ENCODE results near the gene HMGN3. TPM values are rescaled to one million over a fixed set of nuclear protein-coding genes. Genes with fewer than 3 reads are reported as not detected.

The HMGN3 gene
- total RNA-seq, 1 donor from 2014 or later = 42.3 TPM

DNA sequence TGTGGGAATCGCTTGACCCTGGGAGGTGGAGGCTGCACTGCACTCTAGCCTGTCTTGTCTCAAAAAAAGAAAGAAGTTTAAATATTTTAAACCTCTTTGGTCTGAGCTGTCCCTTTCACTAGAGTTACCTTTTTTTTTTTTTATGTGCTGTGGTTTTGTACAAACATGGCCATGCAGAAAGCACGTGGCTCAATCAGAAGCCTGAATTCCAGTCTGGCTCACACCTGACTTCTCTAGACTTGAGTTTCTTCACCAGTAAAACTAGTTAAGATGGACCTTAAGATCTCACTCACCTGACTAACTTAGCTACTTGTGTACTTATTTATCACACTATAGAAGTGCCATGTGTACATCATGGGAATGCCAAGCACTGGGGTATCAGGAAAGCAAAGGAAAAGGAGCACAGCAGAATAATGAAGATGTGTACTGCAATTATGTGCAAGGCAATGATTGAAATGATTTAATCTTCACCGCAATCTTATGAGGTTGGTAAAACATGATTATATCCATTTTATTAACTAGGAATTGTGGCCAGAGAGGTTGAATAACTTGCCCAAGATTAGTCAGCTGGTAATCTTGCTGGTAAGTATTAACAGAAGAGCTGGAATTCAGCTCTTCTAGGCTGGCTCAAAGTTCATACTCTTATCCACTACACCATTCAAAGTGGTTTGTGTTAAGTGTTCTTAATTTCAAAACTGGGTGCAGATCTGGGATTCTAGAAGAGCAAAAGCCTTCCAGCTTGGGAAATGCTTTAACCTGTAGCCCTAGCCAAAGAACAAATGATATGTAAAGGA lies 10.7 kb downstream of the HMGN3 start:
- no peaks in the 10 kb centered on the region for H3K36me3 ChIP-seq (ENCODE audit: control insufficient read depth in 3 of 3, insufficient read depth in 3 of 3, low read length in 3 of 3)
- H3K27me3 ChIP-seq (ENCODE audit: control insufficient read depth in 3 of 3, insufficient read depth in 3 of 3, low read length in 3 of 3) = no peaks in the 10 kb centered on the region
- H3K4me1 ChIP-seq (ENCODE audit: control insufficient read depth in 3 of 3, insufficient read depth in 3 of 3, low read length in 3 of 3) = peaks cover 0 to 3% (median 2%) of the 10 kb centered on the region in 3 donors
- no peak overlapping the region for H3K27ac ChIP-seq (ENCODE audit: low read depth, low read length)
- H3K4me3 ChIP-seq (ENCODE audit: low read length in 3 of 3) = no peak overlapping the region
- H3K9ac ChIP-seq (ENCODE audit: low read depth in 1 of 3, low read length in 3 of 3) = no peak overlapping the region
- no peaks in the 10 kb centered on the region for H3K9me3 ChIP-seq (ENCODE audit: control insufficient read depth in 3 of 3, low read length in 3 of 3)

DNA sequence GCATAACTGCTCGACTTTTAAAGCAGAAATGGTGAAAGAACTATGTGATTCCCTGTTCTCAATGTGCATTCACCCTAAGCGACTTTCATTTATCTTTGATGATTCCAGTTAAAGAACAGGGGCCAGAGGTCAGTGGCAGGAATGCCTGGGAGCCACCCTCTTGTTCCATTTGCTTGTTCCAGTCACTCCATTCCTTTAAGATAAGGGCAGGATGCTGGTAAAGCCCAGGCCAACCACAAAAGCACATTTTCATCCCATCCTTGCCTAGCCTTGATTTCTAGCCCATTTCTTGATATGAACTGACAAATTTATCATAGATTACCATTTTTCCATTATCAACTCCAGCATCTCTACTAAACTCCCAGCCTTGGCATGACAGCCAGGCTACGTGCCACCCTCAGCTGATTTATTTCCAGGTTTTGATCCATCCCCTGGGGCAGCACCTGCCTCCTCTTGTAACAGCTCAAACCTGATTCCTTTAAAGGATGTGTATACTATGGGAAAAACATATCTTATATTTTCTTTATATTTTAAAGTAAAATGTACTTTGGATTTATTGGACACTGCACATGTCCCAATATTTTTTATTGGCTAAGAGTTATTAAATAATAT lies 19.2 kb downstream of the HMGN3 start:
- H3K4me3 ChIP-seq (ENCODE audit: low read length in 3 of 3) = no peak overlapping the region
- no peaks in the 10 kb centered on the region for H3K27me3 ChIP-seq (ENCODE audit: control insufficient read depth in 3 of 3, insufficient read depth in 3 of 3, low read length in 3 of 3)
- no peaks in the 10 kb centered on the region for H3K9me3 ChIP-seq (ENCODE audit: control insufficient read depth in 3 of 3, low read length in 3 of 3)
- H3K9ac ChIP-seq (ENCODE audit: low read depth in 1 of 3, low read length in 3 of 3) = no peak overlapping the region
- H3K36me3 ChIP-seq (ENCODE audit: control insufficient read depth in 3 of 3, insufficient read depth in 3 of 3, low read length in 3 of 3) = peaks cover 0 to 4% (median under 1%) of the 10 kb centered on the region in 3 donors
- peaks cover 6 to 20% (median 9%) of the 10 kb centered on the region in 3 donors for H3K4me1 ChIP-seq (ENCODE audit: control insufficient read depth in 3 of 3, insufficient read depth in 3 of 3, low read length in 3 of 3)
- no peak overlapping the region for H3K27ac ChIP-seq (ENCODE audit: low read depth, low read length)

DNA sequence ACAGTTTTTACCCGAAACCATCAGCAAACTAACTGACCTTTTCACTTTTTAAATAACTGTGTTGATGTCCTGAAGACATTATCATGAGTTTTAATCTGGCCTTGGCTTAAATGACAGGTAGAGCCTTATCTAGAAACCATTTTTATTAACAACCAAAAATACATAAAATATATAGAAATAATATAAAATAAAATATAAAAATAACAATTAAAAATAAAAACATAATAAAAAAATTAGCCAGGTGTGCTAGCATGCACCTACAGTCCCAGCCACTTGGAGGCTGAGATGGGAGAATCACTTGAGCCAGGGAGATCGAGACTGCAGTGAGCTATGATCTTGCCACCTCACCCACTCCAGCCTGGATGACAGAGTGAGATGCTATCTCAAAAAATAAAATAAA lies 21.6 kb downstream of the HMGN3 start:
- H3K36me3 ChIP-seq (ENCODE audit: control insufficient read depth in 3 of 3, insufficient read depth in 3 of 3, low read length in 3 of 3) = peaks cover 0 to 8% (median 7%) of the 10 kb centered on the region in 3 donors
- H3K4me1 ChIP-seq (ENCODE audit: control insufficient read depth in 3 of 3, insufficient read depth in 3 of 3, low read length in 3 of 3) = peaks cover 6 to 19% (median 9%) of the 10 kb centered on the region in 3 donors
- no peak overlapping the region for H3K27ac ChIP-seq (ENCODE audit: low read depth, low read length)
- no peak overlapping the region for H3K4me3 ChIP-seq (ENCODE audit: low read length in 3 of 3)
- no peaks in the 10 kb centered on the region for H3K27me3 ChIP-seq (ENCODE audit: control insufficient read depth in 3 of 3, insufficient read depth in 3 of 3, low read length in 3 of 3)
- no peak overlapping the region for H3K9ac ChIP-seq (ENCODE audit: low read depth in 1 of 3, low read length in 3 of 3)
- no peaks in the 10 kb centered on the region for H3K9me3 ChIP-seq (ENCODE audit: control insufficient read depth in 3 of 3, low read length in 3 of 3)

DNA sequence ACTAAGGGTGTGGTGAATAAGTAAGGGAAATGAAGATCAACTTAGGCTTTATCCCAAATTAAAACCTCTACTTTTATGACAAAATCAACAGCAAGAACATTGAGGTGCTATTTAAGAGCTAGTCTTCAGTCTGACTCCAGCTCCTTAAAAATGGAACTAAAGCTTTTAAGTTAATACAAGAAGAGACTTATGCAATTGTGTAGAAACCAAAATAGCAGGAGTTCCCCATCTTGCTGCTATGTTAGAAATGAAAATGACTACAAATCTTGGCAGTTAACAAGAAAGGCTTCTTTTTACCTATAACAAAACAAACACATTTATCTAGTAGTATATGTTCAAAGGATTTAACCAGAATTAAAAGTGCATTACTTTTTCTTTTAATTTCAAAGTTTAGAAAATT lies 25.7 kb downstream of the HMGN3 start:
- Histone ChIP-seq H3K9ac (ENCODE audit: low read depth in 1 of 3, low read length in 3 of 3) (no peak overlapping the region), H3K4me1 (ENCODE audit: control insufficient read depth in 3 of 3, insufficient read depth in 3 of 3, low read length in 3 of 3) (no peaks in the 10 kb centered on the region), H3K9me3 (ENCODE audit: control insufficient read depth in 3 of 3, low read length in 3 of 3) (no peaks in the 10 kb centered on the region), H3K4me3 (ENCODE audit: low read length in 3 of 3) (no peak overlapping the region), H3K36me3 (ENCODE audit: control insufficient read depth in 3 of 3, insufficient read depth in 3 of 3, low read length in 3 of 3) (peaks cover 2 to 14% (median 12%) of the 10 kb centered on the region in 3 donors), H3K27me3 (ENCODE audit: control insufficient read depth in 3 of 3, insufficient read depth in 3 of 3, low read length in 3 of 3) (no peaks in the 10 kb centered on the region), H3K27ac (ENCODE audit: low read depth, low read length) (no peak overlapping the region)

DNA sequence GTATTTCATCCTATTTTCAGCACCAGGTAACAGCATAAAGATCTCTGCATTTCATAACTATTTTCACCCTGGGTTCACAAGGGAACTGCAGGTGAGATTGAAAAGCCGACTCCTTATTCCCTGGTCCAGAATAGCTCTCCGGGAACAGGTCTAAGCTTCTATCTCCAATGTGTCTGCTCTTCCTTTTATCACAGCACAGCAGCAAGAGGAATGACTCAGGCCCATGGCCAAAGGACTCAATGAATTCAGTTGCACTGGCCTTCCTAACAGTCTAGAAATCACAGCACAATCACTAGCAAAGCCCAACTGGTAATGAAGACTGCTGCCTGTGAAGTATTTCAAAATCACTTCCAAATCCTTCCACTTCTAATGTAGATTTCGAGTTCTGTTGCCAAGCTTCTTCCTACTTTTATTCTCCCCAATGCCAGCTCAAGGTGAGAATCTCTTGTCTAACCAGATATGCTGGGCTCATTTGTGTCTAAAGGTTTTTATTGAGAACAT lies 30.7 kb downstream of the HMGN3 start:
- no peaks in the 10 kb centered on the region for H3K4me1 ChIP-seq (ENCODE audit: control insufficient read depth in 3 of 3, insufficient read depth in 3 of 3, low read length in 3 of 3)
- H3K36me3 ChIP-seq (ENCODE audit: control insufficient read depth in 3 of 3, insufficient read depth in 3 of 3, low read length in 3 of 3) = peaks cover 8 to 28% (median 25%) of the 10 kb centered on the region in 3 donors
- no peak overlapping the region for H3K27ac ChIP-seq (ENCODE audit: low read depth, low read length)
- H3K27me3 ChIP-seq (ENCODE audit: control insufficient read depth in 3 of 3, insufficient read depth in 3 of 3, low read length in 3 of 3) = no peaks in the 10 kb centered on the region
- no peak overlapping the region for H3K4me3 ChIP-seq (ENCODE audit: low read length in 3 of 3)
- H3K9me3 ChIP-seq (ENCODE audit: control insufficient read depth in 3 of 3, low read length in 3 of 3) = no peaks in the 10 kb centered on the region
- H3K9ac ChIP-seq (ENCODE audit: low read depth in 1 of 3, low read length in 3 of 3) = no peak overlapping the region

DNA sequence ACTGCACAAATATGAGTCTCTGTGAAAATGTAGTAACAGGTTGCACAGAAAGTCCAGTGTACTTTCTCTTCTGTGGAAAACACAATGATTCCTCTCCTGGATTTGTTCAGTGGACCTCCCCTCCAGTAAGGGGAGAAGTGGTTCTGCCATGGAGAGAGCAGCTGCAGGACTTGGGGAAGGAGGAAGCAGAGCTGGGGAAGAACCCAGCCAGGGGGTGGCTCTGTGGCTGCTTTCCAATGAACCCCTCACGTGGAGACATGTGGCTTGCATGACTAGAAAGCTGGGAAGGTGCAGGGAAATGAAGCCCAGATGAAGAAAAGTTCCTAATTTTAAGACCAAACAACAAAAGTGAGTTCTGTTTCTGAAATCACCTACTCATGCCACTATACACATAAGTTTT lies 31.9 kb downstream of the HMGN3 start:
- Histone ChIP-seq H3K9me3 (ENCODE audit: control insufficient read depth in 3 of 3, low read length in 3 of 3) (no peaks in the 10 kb centered on the region), H3K36me3 (ENCODE audit: control insufficient read depth in 3 of 3, insufficient read depth in 3 of 3, low read length in 3 of 3) (peaks cover 8 to 21% (median 20%) of the 10 kb centered on the region in 3 donors), H3K4me3 (ENCODE audit: low read length in 3 of 3) (no peak overlapping the region), H3K27me3 (ENCODE audit: control insufficient read depth in 3 of 3, insufficient read depth in 3 of 3, low read length in 3 of 3) (no peaks in the 10 kb centered on the region), H3K27ac (ENCODE audit: low read depth, low read length) (no peak overlapping the region), H3K4me1 (ENCODE audit: control insufficient read depth in 3 of 3, insufficient read depth in 3 of 3, low read length in 3 of 3) (no peaks in the 10 kb centered on the region), H3K9ac (ENCODE audit: low read depth in 1 of 3, low read length in 3 of 3) (no peak overlapping the region)

DNA sequence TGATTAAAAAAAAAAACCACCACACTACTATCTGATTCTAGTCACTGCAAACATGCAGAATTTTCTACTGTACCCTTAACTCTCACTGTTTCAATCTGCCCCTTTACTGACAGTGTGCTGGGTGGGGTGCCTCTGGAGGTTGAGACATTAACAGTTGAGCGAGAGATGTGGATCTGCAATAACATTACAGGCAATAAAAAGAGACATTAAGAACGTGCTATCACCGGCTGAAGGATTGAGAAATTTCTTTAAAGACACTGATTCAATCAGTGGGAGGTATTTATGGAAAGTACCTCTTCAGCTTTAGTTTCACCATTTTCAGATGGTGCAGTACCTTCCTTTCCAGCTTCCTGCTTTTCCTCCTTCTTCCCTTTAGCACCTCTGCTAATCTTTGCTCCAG lies 32.5 kb downstream of the HMGN3 start:
- Histone ChIP-seq H3K27ac (ENCODE audit: low read depth, low read length) (no peak overlapping the region), H3K4me1 (ENCODE audit: control insufficient read depth in 3 of 3, insufficient read depth in 3 of 3, low read length in 3 of 3) (no peaks in the 10 kb centered on the region), H3K36me3 (ENCODE audit: control insufficient read depth in 3 of 3, insufficient read depth in 3 of 3, low read length in 3 of 3) (peaks cover 8 to 20% (median 20%) of the 10 kb centered on the region in 3 donors), H3K27me3 (ENCODE audit: control insufficient read depth in 3 of 3, insufficient read depth in 3 of 3, low read length in 3 of 3) (no peaks in the 10 kb centered on the region), H3K9me3 (ENCODE audit: control insufficient read depth in 3 of 3, low read length in 3 of 3) (no peaks in the 10 kb centered on the region), H3K9ac (ENCODE audit: low read depth in 1 of 3, low read length in 3 of 3) (no peak overlapping the region), H3K4me3 (ENCODE audit: low read length in 3 of 3) (no peak overlapping the region)

DNA sequence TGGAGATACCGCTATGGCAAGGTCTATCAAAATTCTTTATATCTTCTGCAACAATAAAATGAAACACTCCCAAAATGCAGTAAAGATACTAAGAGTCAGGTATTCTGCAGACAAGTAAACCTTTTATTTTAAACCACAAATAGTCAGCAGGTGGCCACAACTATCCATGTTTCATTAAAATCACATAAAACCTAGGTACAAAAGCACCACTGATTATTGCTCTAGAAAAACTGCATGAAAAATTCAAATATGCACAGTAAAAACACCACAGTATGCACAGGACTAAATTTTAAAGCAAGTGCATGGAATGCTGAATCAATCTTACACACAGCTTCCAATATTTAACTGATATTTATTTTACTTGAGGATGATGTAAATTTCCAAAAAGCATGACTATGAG lies 33.3 kb downstream of the HMGN3 start:
- H3K4me1 ChIP-seq (ENCODE audit: control insufficient read depth in 3 of 3, insufficient read depth in 3 of 3, low read length in 3 of 3) = no peaks in the 10 kb centered on the region
- no peaks in the 10 kb centered on the region for H3K9me3 ChIP-seq (ENCODE audit: control insufficient read depth in 3 of 3, low read length in 3 of 3)
- H3K9ac ChIP-seq (ENCODE audit: low read depth in 1 of 3, low read length in 3 of 3) = no peak overlapping the region
- H3K36me3 ChIP-seq (ENCODE audit: control insufficient read depth in 3 of 3, insufficient read depth in 3 of 3, low read length in 3 of 3) = peaks cover 7 to 20% (median 17%) of the 10 kb centered on the region in 3 donors
- H3K4me3 ChIP-seq (ENCODE audit: low read length in 3 of 3) = no peak overlapping the region
- no peaks in the 10 kb centered on the region for H3K27me3 ChIP-seq (ENCODE audit: control insufficient read depth in 3 of 3, insufficient read depth in 3 of 3, low read length in 3 of 3)
- H3K27ac ChIP-seq (ENCODE audit: low read depth, low read length) = no peak overlapping the region

DNA sequence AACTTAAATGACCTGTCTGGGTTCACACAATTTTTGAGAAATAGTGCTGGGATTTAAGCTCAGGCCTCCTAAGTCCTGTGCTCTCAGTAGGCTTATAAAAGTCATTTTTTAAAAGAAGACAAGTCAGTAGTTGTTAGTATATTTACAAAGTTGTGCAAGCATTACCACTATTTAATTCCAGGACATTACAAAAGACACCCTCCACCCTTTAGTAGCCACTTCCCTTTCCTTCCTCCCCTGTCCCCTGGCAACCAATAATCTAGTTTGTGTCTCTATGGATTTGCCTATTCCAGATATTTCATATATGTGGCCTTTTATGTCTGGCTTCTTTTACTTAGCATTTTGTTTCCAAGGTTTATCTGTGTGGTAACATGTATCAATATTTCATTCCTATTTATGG lies 37.6 kb downstream of the HMGN3 start:
- no peak overlapping the region for H3K27ac ChIP-seq (ENCODE audit: low read depth, low read length)
- no peak overlapping the region for H3K4me3 ChIP-seq (ENCODE audit: low read length in 3 of 3)

DNA sequence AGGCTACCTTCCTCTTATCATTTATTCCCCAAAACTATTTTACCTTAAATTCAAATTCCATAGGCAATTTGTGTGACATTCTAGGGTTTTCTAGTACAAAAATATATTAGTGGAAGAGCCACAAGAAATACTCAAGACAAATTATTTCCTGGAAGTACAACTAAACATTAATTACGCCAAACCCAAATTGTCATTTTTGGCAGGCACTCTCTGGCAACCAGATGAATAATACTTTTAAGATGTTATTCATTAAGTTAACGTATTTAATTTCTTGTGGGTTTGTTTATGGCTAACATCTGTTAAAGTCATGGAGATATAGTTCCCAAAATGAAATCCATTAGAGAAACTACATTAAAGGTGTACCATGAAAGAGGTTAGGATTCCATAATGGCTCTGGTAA lies 40.5 kb downstream of the HMGN3 start:
- H3K9me3 ChIP-seq (ENCODE audit: control insufficient read depth in 3 of 3, low read length in 3 of 3) = peaks cover 0 to 2% (median 0%) of the 10 kb centered on the region in 3 donors
- H3K4me3 ChIP-seq (ENCODE audit: low read length in 3 of 3) = no peak overlapping the region
- H3K27me3 ChIP-seq (ENCODE audit: control insufficient read depth in 3 of 3, insufficient read depth in 3 of 3, low read length in 3 of 3) = no peaks in the 10 kb centered on the region
- H3K4me1 ChIP-seq (ENCODE audit: control insufficient read depth in 3 of 3, insufficient read depth in 3 of 3, low read length in 3 of 3) = peaks cover 0 to 4% (median 3%) of the 10 kb centered on the region in 3 donors
- no peak overlapping the region for H3K27ac ChIP-seq (ENCODE audit: low read depth, low read length)
- no peaks in the 10 kb centered on the region for H3K36me3 ChIP-seq (ENCODE audit: control insufficient read depth in 3 of 3, insufficient read depth in 3 of 3, low read length in 3 of 3)
- no peak overlapping the region for H3K9ac ChIP-seq (ENCODE audit: low read depth in 1 of 3, low read length in 3 of 3)

More for the DNA sequence above, 37.6 kb downstream of the HMGN3 start:
- Histone ChIP-seq H3K27me3 (ENCODE audit: control insufficient read depth in 3 of 3, insufficient read depth in 3 of 3, low read length in 3 of 3) (no peaks in the 10 kb centered on the region), H3K9me3 (ENCODE audit: control insufficient read depth in 3 of 3, low read length in 3 of 3) (peaks cover 0 to 2% (median 0%) of the 10 kb centered on the region in 3 donors), H3K4me1 (ENCODE audit: control insufficient read depth in 3 of 3, insufficient read depth in 3 of 3, low read length in 3 of 3) (no peaks in the 10 kb centered on the region), H3K36me3 (ENCODE audit: control insufficient read depth in 3 of 3, insufficient read depth in 3 of 3, low read length in 3 of 3) (peaks cover 0 to 6% (median 2%) of the 10 kb centered on the region in 3 donors), H3K9ac (ENCODE audit: low read depth in 1 of 3, low read length in 3 of 3) (no peak overlapping the region)
